MM.1S (cell line): ENCODE data around the gene NCEH1.

Source experiments
- DNase-seq: peaks from one replicate; pipeline ENCODE4 v3.0.0-alpha.2; 2015
- H2AFZ ChIP-seq: fragments of 300-600 bp; sonication (generic); 2 replicates; pipeline ENCODE4 v1.6.0; 2016; ENCODE audit warnings: antibody characterized with exemption, low read length
- H3F3A ChIP-seq: fragments of 300-600 bp; sonication (generic); 2 replicates; pipeline ENCODE4 v1.6.1; 2016; ENCODE audit warnings: mild to moderate bottlenecking, antibody characterized with exemption, low read length, moderate library complexity, mixed read lengths; ENCODE audit not compliant: insufficient read depth
- H3K27ac ChIP-seq: fragments of 300-600 bp; sonication (generic); 2 replicates; pipeline ENCODE4 v1.5.1; 2016; ENCODE audit warnings: mild to moderate bottlenecking, low read length
- H3K27me3 ChIP-seq: fragments of 300-600 bp; sonication (generic); replicated peaks from 2 replicates; pipeline ENCODE4 v1.6.0; 2016; ENCODE audit warnings: low read length; ENCODE audit not compliant: insufficient read depth
- H3K36me3 ChIP-seq: fragments of 300-600 bp; sonication (generic); replicated peaks from 2 replicates; pipeline ENCODE4 v1.6.1; 2016; ENCODE audit warnings: mild to moderate bottlenecking, low read length, mixed read lengths; ENCODE audit not compliant: insufficient read depth
- H3K4me1 ChIP-seq: fragments of 300-600 bp; sonication (generic); 2 replicates; pipeline ENCODE4 v1.6.1; 2016; ENCODE audit warnings: low read length, mixed read lengths
- H3K4me2 ChIP-seq: fragments of 300-600 bp; sonication (generic); 2 replicates; pipeline ENCODE4 v1.6.0; 2016; ENCODE audit warnings: low read depth, low read length
- H3K4me3 ChIP-seq: fragments of 300-600 bp; sonication (generic); 2 replicates; pipeline ENCODE4 v1.5.1; 2016; ENCODE audit warnings: low read length, mixed read lengths
- H3K79me2 ChIP-seq: fragments of 300-600 bp; sonication (generic); 2 replicates; pipeline ENCODE4 v1.6.1; 2016; ENCODE audit warnings: mixed run types, low read length, mixed read lengths
- H3K9ac ChIP-seq: fragments of 300-600 bp; sonication (generic); 2 replicates; pipeline ENCODE4 v1.6.1; 2016; ENCODE audit warnings: low read length, mixed read lengths
- H3K9me2 ChIP-seq: fragments of 300-600 bp; sonication (generic); replicated peaks from 2 replicates; pipeline ENCODE4 v1.6.1; 2016; ENCODE audit warnings: mild to moderate bottlenecking, low read length, mixed read lengths; ENCODE audit not compliant: insufficient read depth
- H3K9me3 ChIP-seq: fragments of 300-600 bp; sonication (generic); replicated peaks from 2 replicates; pipeline ENCODE4 v1.6.1; 2016; ENCODE audit warnings: mild to moderate bottlenecking, low read length, mixed read lengths; ENCODE audit not compliant: insufficient read depth
- H4K20me1 ChIP-seq: fragments of 300-600 bp; sonication (generic); 2 replicates; pipeline ENCODE4 v1.6.1; 2016; ENCODE audit warnings: mild to moderate bottlenecking, low read length, moderate library complexity, mixed read lengths; ENCODE audit not compliant: insufficient read depth
- EZH2 ChIP-seq: fragments of 300-600 bp; sonication (generic); optimal IDR thresholded peaks from 2 replicates; pipeline ENCODE3; 2017; ENCODE audit warnings: low read depth, mild to moderate bottlenecking, antibody characterized with exemption, low read length, mixed read lengths
- EZH2phosphoT487 ChIP-seq: fragments of 300-600 bp; sonication (generic); IDR thresholded peaks from 2 replicates; pipeline ENCODE4 v1.6.1; 2018; ENCODE audit warnings: antibody characterized with exemption, low read length
- TF ChIP-seq, protein P1 (sequence below): fragments of 300-600 bp; sonication (generic); IDR thresholded peaks from 2 replicates; pipeline ENCODE4 v1.5.1; 2016; ENCODE audit warnings: antibody characterized with exemption, low read length, mixed read lengths

The NCEH1 gene

GRCh38 chr3:172647823-172648222, 63.0 kb downstream of the NCEH1 start:
- H3K4me1 ChIP-seq: no peaks in the 10 kb centered on the region
- H3K36me3 ChIP-seq: no peaks in the 10 kb centered on the region
- no peaks in the 10 kb centered on the region for H3K9me3 ChIP-seq
- H4K20me1 ChIP-seq: no peaks in the 10 kb centered on the region
- H2AFZ ChIP-seq: no peak overlapping the region
- no peak overlapping the region for H3K9ac ChIP-seq
- no peaks in the 10 kb centered on the region for H3K79me2 ChIP-seq
- DNase-seq: no peak
- no peaks in the 10 kb centered on the region for H3K9me2 ChIP-seq
- no peak overlapping the region for H3K4me2 ChIP-seq
- no peak overlapping the region for H3K4me3 ChIP-seq
- H3K27ac ChIP-seq: no peak overlapping the region
- no peaks in the 10 kb centered on the region for H3K27me3 ChIP-seq
- no peaks in the 10 kb centered on the region for H3F3A ChIP-seq
- TF ChIP-seq, protein P1, sequence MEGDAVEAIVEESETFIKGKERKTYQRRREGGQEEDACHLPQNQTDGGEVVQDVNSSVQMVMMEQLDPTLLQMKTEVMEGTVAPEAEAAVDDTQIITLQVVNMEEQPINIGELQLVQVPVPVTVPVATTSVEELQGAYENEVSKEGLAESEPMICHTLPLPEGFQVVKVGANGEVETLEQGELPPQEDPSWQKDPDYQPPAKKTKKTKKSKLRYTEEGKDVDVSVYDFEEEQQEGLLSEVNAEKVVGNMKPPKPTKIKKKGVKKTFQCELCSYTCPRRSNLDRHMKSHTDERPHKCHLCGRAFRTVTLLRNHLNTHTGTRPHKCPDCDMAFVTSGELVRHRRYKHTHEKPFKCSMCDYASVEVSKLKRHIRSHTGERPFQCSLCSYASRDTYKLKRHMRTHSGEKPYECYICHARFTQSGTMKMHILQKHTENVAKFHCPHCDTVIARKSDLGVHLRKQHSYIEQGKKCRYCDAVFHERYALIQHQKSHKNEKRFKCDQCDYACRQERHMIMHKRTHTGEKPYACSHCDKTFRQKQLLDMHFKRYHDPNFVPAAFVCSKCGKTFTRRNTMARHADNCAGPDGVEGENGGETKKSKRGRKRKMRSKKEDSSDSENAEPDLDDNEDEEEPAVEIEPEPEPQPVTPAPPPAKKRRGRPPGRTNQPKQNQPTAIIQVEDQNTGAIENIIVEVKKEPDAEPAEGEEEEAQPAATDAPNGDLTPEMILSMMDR: no peak
- no peak for TF ChIP-seq EZH2
- no peak for TF ChIP-seq EZH2phosphoT487

GRCh38 chr3:172647080-172647479, 63.8 kb downstream of the NCEH1 start:
- TF ChIP-seq EZH2 (no peak), EZH2phosphoT487 (no peak)
- TF ChIP-seq, protein P1: no peak
- H4K20me1 ChIP-seq: no peaks in the 10 kb centered on the region
- H3K79me2 ChIP-seq: no peaks in the 10 kb centered on the region
- no peaks in the 10 kb centered on the region for H3K9me2 ChIP-seq
- no peaks in the 10 kb centered on the region for H3F3A ChIP-seq
- no peaks in the 10 kb centered on the region for H3K9me3 ChIP-seq
- H3K4me2 ChIP-seq: no peak overlapping the region
- H3K27ac ChIP-seq: no peak overlapping the region
- H3K4me1 ChIP-seq: no peaks in the 10 kb centered on the region
- H3K4me3 ChIP-seq: no peak overlapping the region
- H3K9ac ChIP-seq: no peak overlapping the region
- H3K36me3 ChIP-seq: no peaks in the 10 kb centered on the region
- no peak overlapping the region for H2AFZ ChIP-seq
- H3K27me3 ChIP-seq: no peaks in the 10 kb centered on the region
- DNase-seq: no peak

DNA sequence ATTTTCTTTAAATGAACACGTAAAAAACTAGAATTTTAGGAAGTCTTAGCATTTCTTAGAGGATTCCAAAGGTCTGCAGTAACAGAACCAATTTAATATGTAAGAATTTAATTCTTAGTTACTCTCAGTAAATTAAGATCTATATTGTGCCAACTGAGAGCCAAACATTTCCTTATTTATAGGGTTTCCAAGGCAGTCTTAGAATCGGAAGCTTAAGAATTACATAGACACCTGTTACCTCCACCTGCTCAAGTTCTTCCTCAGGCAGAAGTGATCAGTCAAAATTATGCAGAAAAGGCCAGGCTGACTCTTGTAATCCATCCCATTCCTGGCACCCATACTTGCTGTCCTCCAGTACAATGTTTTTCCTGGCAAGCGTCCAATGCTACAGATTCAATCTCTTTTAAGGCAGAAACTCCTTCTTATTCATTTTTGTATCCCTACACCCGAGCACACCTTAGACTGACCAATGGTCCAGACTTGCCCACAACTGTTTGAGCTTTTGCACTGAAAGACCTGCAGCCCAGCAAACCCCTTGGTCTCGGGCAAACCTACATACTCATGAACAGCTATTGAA, 64.3 kb downstream of the NCEH1 start:
- DNase-seq: no peak
- H3K4me2 ChIP-seq: no peak overlapping the region
- H3K4me3 ChIP-seq: no peak overlapping the region
- H3K79me2 ChIP-seq: no peaks in the 10 kb centered on the region
- no peak overlapping the region for H3K9ac ChIP-seq
- no peaks in the 10 kb centered on the region for H3K36me3 ChIP-seq
- H3K9me3 ChIP-seq: no peaks in the 10 kb centered on the region
- H3K9me2 ChIP-seq: no peaks in the 10 kb centered on the region
- no peak overlapping the region for H3K27ac ChIP-seq
- no peak overlapping the region for H2AFZ ChIP-seq
- no peaks in the 10 kb centered on the region for H4K20me1 ChIP-seq
- H3K27me3 ChIP-seq: no peaks in the 10 kb centered on the region
- TF ChIP-seq EZH2phosphoT487 (no peak), EZH2 (no peak)
- TF ChIP-seq, protein P1: no peak
- H3K4me1 ChIP-seq: no peaks in the 10 kb centered on the region
- no peaks in the 10 kb centered on the region for H3F3A ChIP-seq
